GM10266 (cell line): ENCODE results near the gene NEDD4.
A peak's percentile ranks its signal among the peaks of the same experiment; 100 is the strongest.

ENCODE experiments used
- DNase-seq: peaks from one replicate; pipeline ENCODE4 v3.0.0; 2012; ENCODE audit errors: extremely low spot score
- TF ChIP-seq, protein P1 (sequence below): IDR thresholded peaks from 2 replicates; pipeline ENCODE4 v1.5.1; 2012; ENCODE audit warnings: mild to moderate bottlenecking, low read depth; ENCODE audit not compliant: control insufficient read depth, insufficient read depth; ENCODE audit errors: missing control alignments

Gene NEDD4

GRCh38 chr15:55899537-55899936 lies 93.9 kb downstream of the NEDD4 start:
- no peak for DNase-seq
- TF ChIP-seq, protein P1, sequence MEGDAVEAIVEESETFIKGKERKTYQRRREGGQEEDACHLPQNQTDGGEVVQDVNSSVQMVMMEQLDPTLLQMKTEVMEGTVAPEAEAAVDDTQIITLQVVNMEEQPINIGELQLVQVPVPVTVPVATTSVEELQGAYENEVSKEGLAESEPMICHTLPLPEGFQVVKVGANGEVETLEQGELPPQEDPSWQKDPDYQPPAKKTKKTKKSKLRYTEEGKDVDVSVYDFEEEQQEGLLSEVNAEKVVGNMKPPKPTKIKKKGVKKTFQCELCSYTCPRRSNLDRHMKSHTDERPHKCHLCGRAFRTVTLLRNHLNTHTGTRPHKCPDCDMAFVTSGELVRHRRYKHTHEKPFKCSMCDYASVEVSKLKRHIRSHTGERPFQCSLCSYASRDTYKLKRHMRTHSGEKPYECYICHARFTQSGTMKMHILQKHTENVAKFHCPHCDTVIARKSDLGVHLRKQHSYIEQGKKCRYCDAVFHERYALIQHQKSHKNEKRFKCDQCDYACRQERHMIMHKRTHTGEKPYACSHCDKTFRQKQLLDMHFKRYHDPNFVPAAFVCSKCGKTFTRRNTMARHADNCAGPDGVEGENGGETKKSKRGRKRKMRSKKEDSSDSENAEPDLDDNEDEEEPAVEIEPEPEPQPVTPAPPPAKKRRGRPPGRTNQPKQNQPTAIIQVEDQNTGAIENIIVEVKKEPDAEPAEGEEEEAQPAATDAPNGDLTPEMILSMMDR = no peak

GRCh38 chr15:55897560-55898336 lies 95.7 kb downstream of the NEDD4 start:
- DNase-seq = peak; percentile 28
- TF ChIP-seq, protein P1 = peak; percentile 79

- no peak for DNase-seq
- TF ChIP-seq, protein P1 = no peak
These were observed 98.9 kb downstream of the NEDD4 start for GRCh38 chr15:55894399-55894965.

- TF ChIP-seq, protein P1 = no peak
- no peak for DNase-seq
These were observed 99.6 kb downstream of the NEDD4 start for GRCh38 chr15:55893852-55894251.

DNA sequence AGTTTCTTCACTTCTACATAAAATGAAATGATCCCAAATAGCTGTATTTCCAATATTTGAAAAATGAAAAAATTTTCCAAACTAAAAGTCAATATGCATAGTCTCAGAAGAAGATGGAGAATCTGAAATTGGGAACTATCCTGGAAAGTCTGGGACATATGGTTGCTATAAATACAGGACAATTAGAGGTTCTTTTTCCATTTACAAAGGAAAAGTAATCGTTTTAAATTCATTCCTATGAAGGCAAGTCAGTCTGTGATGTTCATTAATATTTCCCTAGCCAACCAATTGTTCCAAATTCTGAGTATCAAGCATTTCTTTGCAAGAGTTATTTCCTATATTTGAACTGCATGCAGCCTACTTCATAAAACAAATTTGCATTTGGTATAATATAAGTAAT lies 102.2 kb downstream of the NEDD4 start:
- no peak for DNase-seq
- TF ChIP-seq, protein P1 = no peak

DNA sequence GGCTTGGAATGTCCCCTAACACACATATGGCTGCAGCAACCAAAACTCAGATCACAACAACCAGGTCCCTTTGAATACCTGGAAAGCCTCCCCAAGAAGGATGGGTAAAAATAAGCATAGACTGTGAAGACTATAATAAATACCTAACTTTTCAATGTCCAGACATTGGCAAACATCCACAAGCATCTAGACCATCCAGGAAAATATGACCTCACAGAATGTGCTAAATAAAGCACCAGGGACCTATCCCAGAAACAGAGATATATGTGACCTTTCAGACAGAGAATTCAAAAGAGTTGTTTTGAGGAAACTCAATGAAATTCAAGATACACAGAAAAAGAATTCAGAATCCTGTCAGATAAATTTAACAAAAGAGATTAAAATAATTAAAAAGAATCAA lies 109.2 kb downstream of the NEDD4 start:
- no peak for DNase-seq
- TF ChIP-seq, protein P1 = no peak

DNA sequence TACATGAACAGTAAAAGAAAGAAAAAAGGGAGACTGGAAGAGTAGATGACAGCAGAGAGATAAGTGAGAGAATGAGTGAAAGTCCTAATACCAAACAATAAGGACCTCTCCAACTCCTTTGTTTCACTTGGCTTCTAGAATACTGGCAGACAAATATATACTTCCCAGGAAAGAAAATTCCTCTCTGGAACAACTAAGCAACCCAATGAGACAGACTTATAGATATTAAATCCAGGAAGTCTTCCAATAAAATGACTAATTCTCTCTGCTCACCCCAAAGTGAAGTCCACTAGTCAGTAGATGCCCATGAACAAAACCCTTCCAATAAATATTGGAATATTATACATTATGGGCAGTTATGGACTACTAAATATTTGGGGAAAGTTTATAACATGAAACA lies 114.2 kb downstream of the NEDD4 start:
- TF ChIP-seq, protein P1 = no peak

More for the DNA sequence above, 114.2 kb downstream of the NEDD4 start:
- no peak for DNase-seq
